ENCODE results near the gene MACF1. TPM values are rescaled to one million over a fixed set of nuclear protein-coding genes. Genes with fewer than 3 reads are reported as not detected.

Gene MACF1
- total and polyA plus RNA-seq, 4 donors = 23.3 to 216 (median 51.2) TPM

- no peak for DNase-seq (ENCODE audit: low spot score)
- TF ChIP-seq, protein P1, sequence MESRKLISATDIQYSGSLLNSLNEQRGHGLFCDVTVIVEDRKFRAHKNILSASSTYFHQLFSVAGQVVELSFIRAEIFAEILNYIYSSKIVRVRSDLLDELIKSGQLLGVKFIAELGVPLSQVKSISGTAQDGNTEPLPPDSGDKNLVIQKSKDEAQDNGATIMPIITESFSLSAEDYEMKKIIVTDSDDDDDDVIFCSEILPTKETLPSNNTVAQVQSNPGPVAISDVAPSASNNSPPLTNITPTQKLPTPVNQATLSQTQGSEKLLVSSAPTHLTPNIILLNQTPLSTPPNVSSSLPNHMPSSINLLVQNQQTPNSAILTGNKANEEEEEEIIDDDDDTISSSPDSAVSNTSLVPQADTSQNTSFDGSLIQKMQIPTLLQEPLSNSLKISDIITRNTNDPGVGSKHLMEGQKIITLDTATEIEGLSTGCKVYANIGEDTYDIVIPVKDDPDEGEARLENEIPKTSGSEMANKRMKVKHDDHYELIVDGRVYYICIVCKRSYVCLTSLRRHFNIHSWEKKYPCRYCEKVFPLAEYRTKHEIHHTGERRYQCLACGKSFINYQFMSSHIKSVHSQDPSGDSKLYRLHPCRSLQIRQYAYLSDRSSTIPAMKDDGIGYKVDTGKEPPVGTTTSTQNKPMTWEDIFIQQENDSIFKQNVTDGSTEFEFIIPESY (IDR thresholded peaks at IDR 0.05) = no peak
- TF ChIP-seq RAD21 (IDR thresholded peaks at IDR 0.05) (peak; percentile 63 to 65), MAX (IDR thresholded peaks at IDR 0.05) (no peak), HNF4G (IDR thresholded peaks at IDR 0.05) (no peak), HNF4A (conservative IDR thresholded peaks at IDR 0.05) (no peak), GABPA (IDR thresholded peaks at IDR 0.05 in 1 of 2, conservative IDR thresholded peaks at IDR 0.05 in 1 of 2) (no peak), FOXA2 (IDR thresholded peaks at IDR 0.05) (no peak), TAF1 (conservative IDR thresholded peaks at IDR 0.05) (no peak), EGR1 (IDR thresholded peaks at IDR 0.05; ENCODE audit: low read depth in 2 of 2) (peak in 1 of 2 donors; percentile 32), FOXA1 (IDR thresholded peaks at IDR 0.05) (no peak), YY1 (IDR thresholded peaks at IDR 0.05) (no peak), RXRA (IDR thresholded peaks at IDR 0.05) (no peak), NR2F2 (IDR thresholded peaks at IDR 0.05) (no peak), JUND (IDR thresholded peaks at IDR 0.05) (peak; percentile 93 to 94), SP1 (IDR thresholded peaks at IDR 0.05) (no peak)
- TF ChIP-seq, protein P2, sequence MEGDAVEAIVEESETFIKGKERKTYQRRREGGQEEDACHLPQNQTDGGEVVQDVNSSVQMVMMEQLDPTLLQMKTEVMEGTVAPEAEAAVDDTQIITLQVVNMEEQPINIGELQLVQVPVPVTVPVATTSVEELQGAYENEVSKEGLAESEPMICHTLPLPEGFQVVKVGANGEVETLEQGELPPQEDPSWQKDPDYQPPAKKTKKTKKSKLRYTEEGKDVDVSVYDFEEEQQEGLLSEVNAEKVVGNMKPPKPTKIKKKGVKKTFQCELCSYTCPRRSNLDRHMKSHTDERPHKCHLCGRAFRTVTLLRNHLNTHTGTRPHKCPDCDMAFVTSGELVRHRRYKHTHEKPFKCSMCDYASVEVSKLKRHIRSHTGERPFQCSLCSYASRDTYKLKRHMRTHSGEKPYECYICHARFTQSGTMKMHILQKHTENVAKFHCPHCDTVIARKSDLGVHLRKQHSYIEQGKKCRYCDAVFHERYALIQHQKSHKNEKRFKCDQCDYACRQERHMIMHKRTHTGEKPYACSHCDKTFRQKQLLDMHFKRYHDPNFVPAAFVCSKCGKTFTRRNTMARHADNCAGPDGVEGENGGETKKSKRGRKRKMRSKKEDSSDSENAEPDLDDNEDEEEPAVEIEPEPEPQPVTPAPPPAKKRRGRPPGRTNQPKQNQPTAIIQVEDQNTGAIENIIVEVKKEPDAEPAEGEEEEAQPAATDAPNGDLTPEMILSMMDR (IDR thresholded peaks at IDR 0.05; ENCODE audit: low read depth, low read length, missing input control) = peak; percentile 33
- TF ChIP-seq, protein P3, sequence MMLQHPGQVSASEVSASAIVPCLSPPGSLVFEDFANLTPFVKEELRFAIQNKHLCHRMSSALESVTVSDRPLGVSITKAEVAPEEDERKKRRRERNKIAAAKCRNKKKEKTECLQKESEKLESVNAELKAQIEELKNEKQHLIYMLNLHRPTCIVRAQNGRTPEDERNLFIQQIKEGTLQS (IDR thresholded peaks at IDR 0.05) = peak; percentile 84
- TF ChIP-seq, protein P4, sequence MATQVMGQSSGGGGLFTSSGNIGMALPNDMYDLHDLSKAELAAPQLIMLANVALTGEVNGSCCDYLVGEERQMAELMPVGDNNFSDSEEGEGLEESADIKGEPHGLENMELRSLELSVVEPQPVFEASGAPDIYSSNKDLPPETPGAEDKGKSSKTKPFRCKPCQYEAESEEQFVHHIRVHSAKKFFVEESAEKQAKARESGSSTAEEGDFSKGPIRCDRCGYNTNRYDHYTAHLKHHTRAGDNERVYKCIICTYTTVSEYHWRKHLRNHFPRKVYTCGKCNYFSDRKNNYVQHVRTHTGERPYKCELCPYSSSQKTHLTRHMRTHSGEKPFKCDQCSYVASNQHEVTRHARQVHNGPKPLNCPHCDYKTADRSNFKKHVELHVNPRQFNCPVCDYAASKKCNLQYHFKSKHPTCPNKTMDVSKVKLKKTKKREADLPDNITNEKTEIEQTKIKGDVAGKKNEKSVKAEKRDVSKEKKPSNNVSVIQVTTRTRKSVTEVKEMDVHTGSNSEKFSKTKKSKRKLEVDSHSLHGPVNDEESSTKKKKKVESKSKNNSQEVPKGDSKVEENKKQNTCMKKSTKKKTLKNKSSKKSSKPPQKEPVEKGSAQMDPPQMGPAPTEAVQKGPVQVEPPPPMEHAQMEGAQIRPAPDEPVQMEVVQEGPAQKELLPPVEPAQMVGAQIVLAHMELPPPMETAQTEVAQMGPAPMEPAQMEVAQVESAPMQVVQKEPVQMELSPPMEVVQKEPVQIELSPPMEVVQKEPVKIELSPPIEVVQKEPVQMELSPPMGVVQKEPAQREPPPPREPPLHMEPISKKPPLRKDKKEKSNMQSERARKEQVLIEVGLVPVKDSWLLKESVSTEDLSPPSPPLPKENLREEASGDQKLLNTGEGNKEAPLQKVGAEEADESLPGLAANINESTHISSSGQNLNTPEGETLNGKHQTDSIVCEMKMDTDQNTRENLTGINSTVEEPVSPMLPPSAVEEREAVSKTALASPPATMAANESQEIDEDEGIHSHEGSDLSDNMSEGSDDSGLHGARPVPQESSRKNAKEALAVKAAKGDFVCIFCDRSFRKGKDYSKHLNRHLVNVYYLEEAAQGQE (IDR thresholded peaks at IDR 0.05) = no peak
Observed at GRCh38 chr1:39183503-39184353, 20.8 kb upstream of the MACF1 start.

More at GRCh38 chr1:39183503-39184353, 20.8 kb upstream of the MACF1 start:
- no peak overlapping the region for H3K4me3 ChIP-seq (ENCODE audit: low read depth in 1 of 3, low read length in 3 of 3)
- H3K36me3 ChIP-seq (ENCODE audit: control insufficient read depth in 4 of 4, insufficient read depth in 3 of 4, low read depth in 1 of 4, low read length in 3 of 4) = no peaks in the 10 kb centered on the region
- no peaks in the 10 kb centered on the region for H3K9me3 ChIP-seq (ENCODE audit: control insufficient read depth in 4 of 4, low read length in 3 of 4)
- no peak overlapping the region for H3K9ac ChIP-seq (ENCODE audit: low read depth in 1 of 2, low read length in 2 of 2)
- H3K27me3 ChIP-seq (ENCODE audit: control insufficient read depth in 4 of 4, insufficient read depth in 4 of 4, low read length in 3 of 4) = no peaks in the 10 kb centered on the region
- H3K27ac ChIP-seq (ENCODE audit: low read depth in 1 of 2, low read length in 2 of 2) = peak overlapping the region; percentile 53 to 72
- peaks cover 11 to 27% (median 22%) of the 10 kb centered on the region in 4 donors for H3K4me1 ChIP-seq (ENCODE audit: control insufficient read depth in 4 of 4, insufficient read depth in 4 of 4, low read length in 3 of 4)
- WGBS = 78% methylated on average over 4 of the region's 4 CpGs
